Hypothalamus (tissue), 51 donors: Measurements from ENCODE around the gene SIRT3.

ENCODE experiments used
- DNase-seq, 51 donors: peaks; one replicate each; lab custom pipeline; 2025; lab: John Stamatoyannopoulos, UW

Gene SIRT3

GRCh38 chr11:271319-271715 lies 35.2 kb upstream of the SIRT3 start:
- DNase-seq = no peak

- DNase-seq = no peak
These were observed 34.5 kb upstream of the SIRT3 start for GRCh38 chr11:270451-271318.

GRCh38 chr11:269146-269890 lies 33.2 kb upstream of the SIRT3 start:
- DNase-seq = peak in 1 of 51 donors; percentile 45

- peak in 13 of 51 donors; percentile 11 to 47 (median 30) for DNase-seq
These were observed 32.6 kb upstream of the SIRT3 start for GRCh38 chr11:268716-269145.

- DNase-seq = no peak
These were observed 31.4 kb upstream of the SIRT3 start for GRCh38 chr11:267491-267994.

- no peak for DNase-seq
These were observed 30.7 kb upstream of the SIRT3 start for GRCh38 chr11:266676-267439.

- DNase-seq = no peak
These were observed 25.5 kb upstream of the SIRT3 start for GRCh38 chr11:261624-262023.

- DNase-seq = no peak
These were observed 23.3 kb upstream of the SIRT3 start for GRCh38 chr11:259413-259812.

- DNase-seq = no peak
These were observed 21.8 kb upstream of the SIRT3 start for GRCh38 chr11:257766-258493.

GRCh38 chr11:256952-257737 lies 21.0 kb upstream of the SIRT3 start:
- DNase-seq = no peak

GRCh38 chr11:255816-256215 lies 19.7 kb upstream of the SIRT3 start:
- DNase-seq = no peak

GRCh38 chr11:255176-255575 lies 19.0 kb upstream of the SIRT3 start:
- DNase-seq = no peak

- no peak for DNase-seq
These were observed 17.7 kb upstream of the SIRT3 start for GRCh38 chr11:253886-254270.

- DNase-seq = no peak
These were observed 17.2 kb upstream of the SIRT3 start for GRCh38 chr11:253160-253885.

GRCh38 chr11:252666-253065 lies 16.5 kb upstream of the SIRT3 start:
- no peak for DNase-seq

- DNase-seq = no peak
These were observed 15.4 kb upstream of the SIRT3 start for GRCh38 chr11:251550-251949.

GRCh38 chr11:250740-251299 lies 14.7 kb upstream of the SIRT3 start:
- peak in 14 of 51 donors; percentile 7 to 48 (median 26) for DNase-seq

- DNase-seq = no peak
These were observed 14.1 kb upstream of the SIRT3 start for GRCh38 chr11:250274-250673.
